A549 (cell line): Measurements from ENCODE around the gene TMED5. TPM values are rescaled to one million over a fixed set of nuclear protein-coding genes. Genes with fewer than 3 reads are reported as not detected.
A peak's percentile ranks its signal among the peaks of the same experiment; 100 is the strongest.

ENCODE experiments used
- ATAC-seq, 2 experiments: fragments of 200-7000 bp in 1 of 2; fragments of >200 bp in 1 of 2; cut with Nextera tagmentation in 1 of 2; cut with Tn5 transposase in 1 of 2; 3 replicates each; pipeline versions ENCODE4 v1.8.0 to v1.9.1; 2018 to 2020; ENCODE audit warnings: mild to moderate bottlenecking in 1 of 2, moderate library complexity in 1 of 2
- CTCF ChIA-PET: fragments of 300-600 bp; sonication (Branson Sonifier 250); formaldehyde crosslinking; extraction: SDS; loops from one replicate; lab custom pipeline; 2021; ENCODE audit warnings: antibody characterized with exemption, inconsistent platforms; lab: Yijun Ruan, JAX
- POLR2A ChIA-PET: fragments of 350-600 bp; formaldehyde crosslinking; extraction: SDS; loops from one replicate; lab custom pipeline; 2021; ENCODE audit warnings: antibody characterized with exemption, inconsistent platforms; lab: Yijun Ruan, JAX
- DNase-seq, 2 experiments: peaks; one replicate each; pipeline versions ENCODE4 v3.0.0 to v3.0.0-alpha.2; 2011 to 2016; ENCODE audit warnings: low read depth in 1 of 2, low spot score in 1 of 2
- FAIRE-seq: peaks from 2 replicates; lab custom pipeline; 2011; peaks lifted over from hg19 to GRCh38; lab: Jason Lieb, UNC
- H3K27ac ChIP-seq, 2 experiments: fragments of >200 bp; sonication (Bioruptor Twin); formaldehyde crosslinking; 3 replicates each; pipeline ENCODE4 v1.5.1; 2016 to 2017
- H3K4me1 ChIP-seq: fragments of >200 bp; sonication (Bioruptor Twin); formaldehyde crosslinking; 3 replicates; pipeline ENCODE4 v1.6.1; 2016
- H3K4me2 ChIP-seq: fragments of >200 bp; sonication (Bioruptor Twin); formaldehyde crosslinking; 3 replicates; pipeline ENCODE4 v1.6.1; 2016
- H3K4me3 ChIP-seq: fragments of >200 bp; sonication (Bioruptor Twin); formaldehyde crosslinking; 3 replicates; pipeline ENCODE4 v1.5.1; 2016
- H3K9me3 ChIP-seq: fragments of >200 bp; sonication (Bioruptor Twin); formaldehyde crosslinking; 3 replicates; pipeline ENCODE4 v1.6.1; 2016
- BCL3 ChIP-seq: fragments of >200 bp; sonication (Bioruptor Twin); formaldehyde crosslinking; IDR thresholded peaks from 3 replicates; pipeline ENCODE4 v1.6.1; 2016
- BHLHE40 ChIP-seq: IDR thresholded peaks from 2 replicates; pipeline ENCODE4 v1.6.1; 2012; ENCODE audit warnings: low read depth, low read length, inconsistent platforms
- CBX2 ChIP-seq: fragments of 200-600 bp; sonication (generic); IDR thresholded peaks from 2 replicates; pipeline ENCODE4 v1.6.1; 2016; ENCODE audit warnings: low read depth, mild to moderate bottlenecking, borderline replicate concordance
- CHD2 ChIP-seq: fragments of 150-350 bp; IDR thresholded peaks from 2 replicates; pipeline ENCODE4 v1.6.1; 2014; ENCODE audit warnings: low read length; ENCODE audit not compliant: partially characterized antibody
- CHD4 ChIP-seq: fragments of 200-600 bp; sonication (generic); IDR thresholded peaks from 2 replicates; pipeline ENCODE4 v1.6.1; 2016; ENCODE audit warnings: antibody characterized with exemption, mild to moderate bottlenecking, borderline replicate concordance
- CTCF ChIP-seq: fragments of >200 bp; sonication (Bioruptor Twin); formaldehyde crosslinking; IDR thresholded peaks from 3 replicates; pipeline ENCODE4 v1.5.1; 2016
- ELK1 ChIP-seq: fragments of 150-350 bp; IDR thresholded peaks from 2 replicates; pipeline ENCODE4 v1.6.1; 2014; ENCODE audit warnings: low read depth, mild to moderate bottlenecking, low read length
- EP300 ChIP-seq, 2 experiments: fragments of >200 bp; sonication (Bioruptor Twin); formaldehyde crosslinking; IDR thresholded peaks; 2 replicates in 1 of 2; 3 replicates in 1 of 2; pipeline ENCODE4 v1.6.1; 2016 to 2017
- FOSL2 ChIP-seq, 2 experiments: fragments of 450-650 bp in 1 of 2; fragments of >200 bp in 1 of 2; sonication (Bioruptor Twin) in 1 of 2; formaldehyde crosslinking; IDR thresholded peaks; 2 replicates each; pipeline versions ENCODE4 v1.5.0 to v1.6.1; 2016 to 2020; ENCODE audit warnings: mild to moderate bottlenecking in 1 of 2, moderate library complexity in 1 of 2
- FOXS1 ChIP-seq: fragments of 250-450 bp; sonication (Bioruptor Pico); IDR thresholded peaks from 2 replicates; pipeline ENCODE4 v1.5.0; 2020; ENCODE audit warnings: mild to moderate bottlenecking, moderate library complexity
- HOXA7 ChIP-seq: fragments of 250-450 bp; sonication (Bioruptor Pico); IDR thresholded peaks from 2 replicates; pipeline ENCODE4 v1.5.0; 2020; ENCODE audit warnings: mild to moderate bottlenecking, moderate library complexity
- HOXB5 ChIP-seq: fragments of 250-450 bp; sonication (Bioruptor Pico); IDR thresholded peaks from 2 replicates; pipeline ENCODE4 v1.5.0; 2020; ENCODE audit warnings: mild to moderate bottlenecking, moderate library complexity
- MAFK ChIP-seq: fragments of 450-650 bp; IDR thresholded peaks from 2 replicates; pipeline ENCODE4 v1.6.1; 2014; ENCODE audit not compliant: partially characterized antibody
- NFE2L2 ChIP-seq: fragments of 150-350 bp; conservative IDR thresholded peaks from 2 replicates; pipeline ENCODE4 v1.6.1; 2014; ENCODE audit warnings: low read length
- NPAS2 ChIP-seq: fragments of 250-450 bp; sonication (Bioruptor Pico); IDR thresholded peaks from 2 replicates; pipeline ENCODE4 v1.8.0; 2022; ENCODE audit warnings: mild to moderate bottlenecking, moderate library complexity, borderline replicate concordance
- RAD21 ChIP-seq, 2 experiments: fragments of >200 bp in 1 of 2; sonication (Bioruptor Twin) in 1 of 2; formaldehyde crosslinking in 1 of 2; IDR thresholded peaks in 1 of 2; conservative IDR thresholded peaks in 1 of 2; 2 replicates in 1 of 2; 3 replicates in 1 of 2; pipeline ENCODE4 v1.6.1; 2012 to 2018; ENCODE audit warnings: inconsistent platforms in 1 of 2
- RFX5 ChIP-seq: fragments of 450-650 bp; IDR thresholded peaks from 2 replicates; pipeline ENCODE4 v1.7.1; 2014; ENCODE audit warnings: antibody characterized with exemption, mild to moderate bottlenecking, moderate library complexity
- RNF2 ChIP-seq: fragments of 200-600 bp; sonication (generic); IDR thresholded peaks from 2 replicates; pipeline ENCODE4 v1.6.1; 2016; ENCODE audit warnings: low read depth, mild to moderate bottlenecking, antibody characterized with exemption, moderate library complexity, borderline replicate concordance
- SREBF2 ChIP-seq: fragments of 450-650 bp; IDR thresholded peaks from 2 replicates; pipeline ENCODE4 v1.6.1; 2014; ENCODE audit warnings: mild to moderate bottlenecking, moderate library complexity
- USF2 ChIP-seq: fragments of 450-650 bp; IDR thresholded peaks from 2 replicates; pipeline ENCODE4 v1.6.1; 2014; ENCODE audit warnings: antibody characterized with exemption
- ZFP36 ChIP-seq: fragments of 450-650 bp; IDR thresholded peaks from 2 replicates; pipeline ENCODE4 v1.6.1; 2014; ENCODE audit warnings: borderline replicate concordance; ENCODE audit not compliant: partially characterized antibody
- WGBS: methylation state at CpG from one replicate; pipeline ENCODE4 v1.1.6; 2017; ENCODE audit errors: missing lambda C conversion rate; 5-methylcytosine and 5-hydroxymethylcytosine counted together
- polyA plus RNA-seq, 4 experiments: library from polyadenylated mRNA; depleted of rRNA in 3 of 4; stranded (reverse); fragments of >200 nt; fragmentation: RNase III in 1 of 4; extraction: RNeasy Plus Mini Kit Qiagen cat#74134 plus additional on column Dnase treatment in 1 of 4; gene quantifications; 2 replicates in 3 of 4; 3 replicates in 1 of 4; pipeline ENCODE4 v1.2.3, GENCODE V29; 2011 to 2017

TMED5 gene
- polyA plus RNA-seq, 2 of the 4 experiments (the other 2 are of a cell fraction) = 40.4 to 70.7 TPM

- ATAC-seq = no peak
- TF ChIP-seq HOXB5 (CRISPR knock-in tag) = no peak
- TF ChIP-seq MAFK = peak; percentile 41
- no peak for TF ChIP-seq HOXA7 (CRISPR knock-in tag)
- CTCF ChIA-PET = interaction anchor here (1.0 kb wide), 1 partner anchor 9 kb away, joined by 3 read pairs; no protein-coding TSS in a partner anchor
Measured at GRCh38 chr1:93206567-93206954, 26.3 kb upstream of the TMED5 start.

GRCh38 chr1:93205892-93206566, 25.8 kb upstream of the TMED5 start:
- FAIRE-seq = no peak
- H3K4me1 ChIP-seq = no peaks in the 10 kb centered on the region
- DNase-seq = no peak
- CTCF ChIA-PET = interaction anchor here (1.0 kb wide), 1 partner anchor 10 kb away, joined by 3 read pairs; no protein-coding TSS in a partner anchor
- WGBS = 92% methylated on average over 6 of the region's 6 CpGs
- no peak overlapping the region for H3K4me3 ChIP-seq
- no peak overlapping the region for H3K4me2 ChIP-seq
- ATAC-seq = no peak
- no peaks in the 10 kb centered on the region for H3K9me3 ChIP-seq
- TF ChIP-seq CHD4 = no peak
- no peak for TF ChIP-seq NPAS2 (CRISPR knock-in tag)
- no peak for TF ChIP-seq FOXS1
- TF ChIP-seq CTCF = no peak
- no peak for TF ChIP-seq RAD21 (conservative IDR thresholded peaks at IDR 0.05 in 1 of 2, IDR thresholded peaks at IDR 0.05 in 1 of 2)
- TF ChIP-seq BCL3 = no peak
- TF ChIP-seq RFX5 = no peak
- TF ChIP-seq RNF2 = no peak
- no peak for TF ChIP-seq NFE2L2
- no peak for TF ChIP-seq SREBF2
- TF ChIP-seq EP300 (IDR thresholded peaks at IDR 0.05) = no peak
- TF ChIP-seq ELK1 = no peak
- no peak for TF ChIP-seq MAFK
- TF ChIP-seq USF2 = no peak
- TF ChIP-seq CBX2 = no peak
- TF ChIP-seq FOSL2 (IDR thresholded peaks at IDR 0.05) = no peak
- no peak for TF ChIP-seq FOSL2 (CRISPR knock-in tag; IDR thresholded peaks at IDR 0.05)
- TF ChIP-seq ZFP36 = no peak
- no peak for TF ChIP-seq CHD2
- no peak for TF ChIP-seq BHLHE40
- no peak overlapping the region for H3K27ac ChIP-seq
- POLR2A ChIA-PET = no interaction called here

More at GRCh38 chr1:93206567-93206954, 26.3 kb upstream of the TMED5 start:
- Histone ChIP-seq H3K4me2 (no peak overlapping the region), H3K4me1 (no peaks in the 10 kb centered on the region), H3K27ac (no peak overlapping the region), H3K9me3 (no peaks in the 10 kb centered on the region), H3K4me3 (no peak overlapping the region)
- POLR2A ChIA-PET = no interaction called here
- DNase-seq = no peak
- no peak for FAIRE-seq
